Epidermal melanocyte (primary cell): ENCODE measurements around the gene EEA1.
"Not testable (repeated sequence)": the region's sequence is repeated elsewhere in the genome, so short reads cannot be mapped to it uniquely, and the experiment has no call there.

Experiments used
- DNase-seq: peaks from one replicate; pipeline ENCODE4 v3.0.0; 2011; ENCODE audit warnings: low spot score; ENCODE audit not compliant: insufficient read length

Gene EEA1

DNA sequence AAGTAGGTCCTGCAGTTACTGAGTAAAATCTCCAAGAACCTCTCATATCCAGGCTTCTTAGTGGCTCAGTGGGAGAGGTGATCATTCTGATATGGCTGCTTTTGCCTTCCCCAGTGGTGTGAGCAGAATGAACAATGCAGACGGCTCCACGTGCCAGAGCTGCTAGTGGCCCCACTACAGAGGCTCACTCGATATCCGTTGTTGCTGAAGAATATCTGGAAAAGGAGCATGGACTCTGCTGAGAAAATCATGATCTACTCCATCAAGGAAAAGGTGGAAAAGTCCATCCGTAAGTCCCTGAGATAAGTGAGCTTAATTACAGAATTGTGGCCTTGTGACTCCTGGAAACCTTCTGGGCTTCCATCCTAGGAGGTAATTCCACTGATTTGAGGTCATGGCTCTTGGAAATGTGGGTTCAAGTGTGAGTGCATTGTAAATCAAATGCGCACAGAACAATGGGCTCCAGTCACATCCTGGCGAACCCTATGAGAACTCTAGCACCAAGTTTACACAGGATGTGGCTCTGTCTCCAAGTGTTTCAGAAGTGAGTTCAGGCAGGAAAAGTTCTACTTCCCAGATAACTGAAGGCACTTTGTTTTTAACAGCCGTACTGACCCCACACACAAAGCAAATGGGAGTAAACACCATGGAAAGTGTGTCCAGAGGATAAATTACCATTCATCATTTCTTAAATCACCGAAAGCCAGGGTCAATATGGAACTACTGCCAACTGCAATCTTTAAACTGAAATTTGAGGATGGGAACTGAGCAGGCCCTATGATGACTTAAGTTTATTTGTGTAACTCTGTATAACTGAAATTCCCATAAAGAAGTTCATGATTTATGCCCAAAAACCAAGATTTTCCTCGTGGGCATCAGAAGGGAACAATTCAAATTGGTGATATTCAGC is 174.9 kb downstream of the EEA1 start:
- DNase-seq, result no peak

DNA sequence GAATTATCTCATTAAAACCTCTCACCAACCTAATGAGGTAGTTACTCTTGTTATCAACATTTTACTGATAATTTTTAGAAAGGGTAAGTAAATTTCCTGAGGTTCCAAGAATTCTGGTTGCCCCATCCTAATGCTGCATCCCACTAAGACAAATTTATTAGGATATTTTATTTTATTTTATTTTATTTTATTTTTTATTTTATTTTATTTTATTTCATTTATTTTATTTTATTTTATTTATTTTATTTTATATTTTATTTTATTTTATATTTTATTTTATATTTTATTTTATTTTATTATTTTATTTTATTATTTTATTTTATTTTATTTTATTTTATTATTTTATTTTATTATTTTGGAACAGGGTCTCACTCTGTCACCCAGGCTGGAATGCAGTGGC is 179.4 kb downstream of the EEA1 start:
- not testable (repeated sequence) for DNase-seq

- DNase-seq, result no peak
Observed at GRCh38 chr12:92747151-92747550, 181.9 kb downstream of the EEA1 start.

DNA sequence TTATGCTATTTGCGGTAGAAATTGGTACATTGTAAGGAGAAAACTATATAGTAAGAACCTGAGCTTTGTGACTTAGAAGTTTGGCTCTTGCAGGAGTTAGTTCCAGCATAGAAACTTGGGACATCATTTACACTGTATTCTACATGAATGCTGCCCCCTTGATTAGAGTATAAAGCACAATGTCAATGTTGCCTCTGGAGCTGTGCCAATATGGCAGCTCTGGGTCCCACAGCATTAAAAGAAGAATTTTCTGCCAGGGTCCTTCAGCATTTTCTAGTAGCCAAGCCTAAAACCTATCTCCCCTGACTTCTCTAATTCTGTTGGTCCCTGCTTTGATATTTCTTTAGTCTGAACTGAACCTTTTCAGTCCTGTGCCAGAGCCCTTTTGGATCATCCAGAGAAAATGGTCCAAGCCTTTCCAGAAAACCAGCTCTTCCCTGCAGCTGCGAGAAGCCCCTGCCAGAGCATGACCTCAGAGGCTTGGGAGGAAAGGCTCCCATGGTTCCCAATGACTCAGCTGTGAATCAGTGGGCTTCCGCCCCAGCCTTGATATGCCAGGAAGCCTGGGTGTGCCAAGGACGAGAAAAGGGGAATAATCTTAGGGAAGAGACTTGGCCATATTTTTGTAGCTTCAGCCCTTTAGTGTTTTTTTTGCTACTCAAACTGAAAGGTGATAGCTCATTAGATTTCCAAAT is 183.1 kb downstream of the EEA1 start:
- peak; percentile 37 for DNase-seq

GRCh38 chr12:92743026-92743425 is 186.1 kb downstream of the EEA1 start:
- DNase-seq, result no peak

DNA sequence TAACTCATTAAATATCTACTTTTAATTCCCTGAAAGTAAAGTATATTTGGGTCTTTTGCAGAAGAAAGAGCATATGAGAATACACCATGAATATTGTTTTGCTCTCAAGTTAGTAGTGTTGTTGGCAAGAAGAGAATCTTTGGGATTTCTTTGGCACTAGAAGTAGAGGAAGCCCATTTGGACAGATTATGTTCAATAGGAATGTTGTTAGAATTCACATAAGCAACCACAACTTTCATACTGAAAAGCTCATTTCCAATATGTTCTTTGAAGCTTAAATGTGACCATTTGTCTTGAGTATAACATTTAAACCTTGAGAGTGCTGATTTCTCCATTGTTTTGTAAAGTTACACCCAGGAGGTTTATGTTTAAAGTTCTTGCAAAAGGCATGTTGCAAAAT is 188.7 kb downstream of the EEA1 start:
- no peak for DNase-seq

- no peak for DNase-seq
Observed at GRCh38 chr12:92739113-92739512, 190.0 kb downstream of the EEA1 start.

- no peak for DNase-seq
Observed at GRCh38 chr12:92737855-92738850, 190.9 kb downstream of the EEA1 start.

GRCh38 chr12:92736605-92737004 is 192.5 kb downstream of the EEA1 start:
- DNase-seq, result no peak

DNA sequence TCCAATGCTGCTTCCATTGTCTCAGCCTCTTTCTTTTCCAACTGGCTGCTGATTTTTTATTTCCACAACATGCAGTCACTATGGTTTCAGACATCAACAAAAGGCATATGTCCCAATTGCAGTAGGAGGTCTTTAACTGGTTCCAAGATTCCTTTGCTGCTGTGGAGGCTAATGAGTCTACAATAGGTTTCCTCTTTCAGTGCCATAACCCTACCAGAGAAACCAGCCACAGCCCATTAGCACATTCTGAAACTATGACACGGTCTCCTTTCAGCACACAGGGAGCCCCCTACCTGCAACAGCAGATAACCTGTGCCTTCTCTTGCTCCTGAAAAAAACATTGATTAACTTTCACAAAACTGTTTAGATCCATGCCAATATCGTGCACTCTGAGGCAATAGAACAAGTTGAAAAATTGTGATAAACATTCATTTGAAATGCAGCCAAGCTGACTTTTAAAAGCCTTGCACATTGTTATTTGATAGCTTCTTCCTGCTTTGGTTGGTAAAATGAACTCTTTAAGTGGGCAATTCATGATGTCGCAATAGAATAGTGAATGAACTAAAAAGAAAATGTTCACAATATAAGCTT is 193.9 kb downstream of the EEA1 start:
- peak; percentile 43 for DNase-seq

GRCh38 chr12:92733661-92734060 is 195.4 kb downstream of the EEA1 start:
- DNase-seq, result no peak

GRCh38 chr12:92733181-92733580 is 195.9 kb downstream of the EEA1 start:
- no peak for DNase-seq

- no peak for DNase-seq
Observed at GRCh38 chr12:92732716-92733115, 196.4 kb downstream of the EEA1 start.

DNA sequence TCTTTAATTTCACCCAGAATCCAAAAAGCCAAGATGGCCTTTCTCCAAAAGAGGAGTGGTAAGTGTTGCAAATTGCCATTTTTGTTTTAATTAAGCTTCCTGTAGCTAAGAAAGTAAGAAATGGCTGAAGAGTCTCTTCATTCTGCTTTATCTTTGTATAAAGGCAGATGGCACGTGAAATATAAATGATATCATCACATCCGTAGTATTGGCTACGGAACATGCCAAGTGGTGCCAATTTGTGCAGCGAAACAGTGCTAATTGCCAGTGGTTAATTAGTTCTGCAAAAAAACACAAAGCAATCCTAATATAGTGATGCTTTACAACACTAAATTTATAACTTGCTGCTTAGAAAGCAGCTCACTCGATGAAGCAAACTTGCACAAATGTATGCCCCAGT is 196.9 kb downstream of the EEA1 start:
- DNase-seq, result no peak

DNA sequence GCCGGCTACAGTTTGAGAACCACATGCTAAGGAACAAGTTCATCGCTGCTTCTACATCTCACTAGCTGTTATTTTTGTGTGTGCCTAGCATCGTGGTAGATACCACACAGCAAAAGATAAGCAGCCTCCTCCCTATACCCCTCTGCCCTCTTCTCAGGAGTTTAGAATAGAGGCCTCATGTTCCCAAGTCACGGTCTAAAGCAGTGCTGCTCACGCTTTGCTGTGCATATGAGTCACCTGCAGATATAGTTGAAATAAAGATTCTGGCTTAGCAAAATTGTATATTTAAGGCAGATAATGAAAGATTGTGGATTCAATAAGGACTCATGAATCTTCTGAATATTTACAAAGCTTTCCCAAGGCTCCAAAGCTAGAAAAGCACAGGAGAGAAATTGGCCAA is 198.3 kb downstream of the EEA1 start:
- no peak for DNase-seq

DNA sequence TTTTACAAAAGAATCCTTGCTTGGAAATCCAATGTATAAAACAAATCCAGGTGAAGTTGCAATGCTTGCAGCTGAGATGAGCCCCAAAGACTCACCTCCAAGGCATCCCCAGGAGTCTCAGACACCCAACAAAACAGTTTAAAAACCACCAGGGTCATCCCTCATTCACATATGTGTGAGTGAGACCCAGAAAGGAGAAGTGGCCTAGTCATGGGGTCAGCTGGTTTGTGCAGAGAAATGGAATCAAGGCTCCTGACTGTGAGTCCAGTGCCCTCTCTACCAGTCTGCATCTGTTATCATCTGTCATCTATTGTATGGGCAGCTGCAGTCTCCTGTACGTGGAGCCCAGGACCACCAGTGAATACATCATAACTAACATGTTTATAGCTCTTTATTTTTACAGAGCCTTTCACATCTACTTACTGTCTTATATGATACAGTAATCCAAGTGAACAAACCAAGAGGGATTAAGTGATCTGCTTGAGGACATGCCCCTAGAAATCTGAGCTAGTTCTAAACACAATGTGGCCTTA is 199.3 kb downstream of the EEA1 start:
- no peak for DNase-seq

GRCh38 chr12:92726850-92727249 is 202.2 kb downstream of the EEA1 start:
- no peak for DNase-seq

GRCh38 chr12:92722897-92723296 is 206.2 kb downstream of the EEA1 start:
- DNase-seq, result no peak

DNA sequence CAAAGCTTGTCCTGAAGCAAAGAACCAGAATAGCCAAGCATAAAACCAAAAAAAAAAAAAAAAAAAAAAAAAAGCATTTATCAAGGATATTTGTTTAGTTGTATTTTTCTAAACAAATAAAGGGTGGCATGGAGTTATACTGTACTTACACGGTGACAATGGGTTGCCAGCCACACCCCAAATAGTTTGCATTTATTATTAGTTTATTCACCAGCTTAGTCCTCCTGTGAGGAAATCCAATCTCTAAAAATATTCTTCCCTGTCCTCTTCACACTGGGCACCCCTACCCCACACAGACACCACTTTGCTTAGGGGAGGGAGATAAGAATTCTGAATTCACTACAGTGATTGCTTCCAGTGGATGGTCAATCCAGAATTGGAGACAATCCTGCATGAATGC is 207.4 kb downstream of the EEA1 start:
- no peak for DNase-seq

DNA sequence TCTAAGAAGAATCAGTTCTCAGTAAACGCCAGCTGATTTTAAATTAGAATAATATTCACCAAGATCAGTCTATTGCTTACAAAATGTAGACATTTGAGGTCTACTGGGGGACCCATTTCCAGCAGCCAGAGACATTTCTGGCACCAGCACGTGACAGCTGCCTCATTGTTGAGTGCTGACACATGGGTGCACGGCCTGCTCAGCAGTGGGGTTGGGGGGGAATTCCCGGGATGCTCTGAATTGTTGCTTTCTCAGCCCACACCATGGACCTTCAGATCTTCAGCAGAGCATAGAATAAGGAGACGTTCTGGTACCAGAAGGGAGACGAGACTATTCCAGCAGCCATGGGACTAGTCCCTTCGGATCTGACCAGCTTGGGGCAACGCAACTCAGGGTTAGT is 208.0 kb downstream of the EEA1 start:
- DNase-seq, result no peak
